H9 (cell line): Measurements from ENCODE around the gene ASPN. TPM values are rescaled to one million over a fixed set of nuclear protein-coding genes. Genes with fewer than 3 reads are reported as not detected.

ENCODE experiments used
- DNase-seq: peaks from one replicate; pipeline ENCODE4 v3.0.0-alpha.2; 2017
- H2AFZ ChIP-seq: one replicate; pipeline ENCODE4 v1.6.1; 2013; ENCODE audit warnings: mild to moderate bottlenecking, low read length, control low read depth, moderate library complexity
- H2AK5ac ChIP-seq: 2 replicates; pipeline ENCODE4 v1.6.1; 2013; ENCODE audit warnings: low read length, control low read depth, mixed read lengths; ENCODE audit not compliant: insufficient read length
- H2BK120ac ChIP-seq: one replicate; pipeline ENCODE4 v1.6.1; 2013; ENCODE audit warnings: low read depth, mild to moderate bottlenecking, low read length, control low read depth, inconsistent platforms; ENCODE audit not compliant: poor library complexity, severe bottlenecking
- H2BK12ac ChIP-seq: 2 replicates; pipeline ENCODE4 v1.6.1; 2013; ENCODE audit warnings: low read length, control low read depth, mixed read lengths, low read depth; ENCODE audit not compliant: insufficient read length
- H2BK15ac ChIP-seq: 2 replicates; pipeline ENCODE4 v1.6.1; 2013; ENCODE audit warnings: low read depth, low read length, control low read depth
- H2BK20ac ChIP-seq: one replicate; pipeline ENCODE4 v1.6.1; 2013; ENCODE audit warnings: low read depth, mild to moderate bottlenecking, low read length, control low read depth, inconsistent platforms; ENCODE audit not compliant: poor library complexity, severe bottlenecking
- H2BK5ac ChIP-seq: 2 replicates; pipeline ENCODE4 v1.6.1; 2013; ENCODE audit warnings: low read length, control low read depth, mixed read lengths; ENCODE audit not compliant: insufficient read length
- H3K14ac ChIP-seq: 2 replicates; pipeline ENCODE4 v1.6.1; 2013; ENCODE audit warnings: low read length, control low read depth; ENCODE audit not compliant: insufficient read depth
- H3K18ac ChIP-seq: 2 replicates; pipeline ENCODE4 v1.6.1; 2013; ENCODE audit warnings: low read depth, mild to moderate bottlenecking, mixed read lengths, low read length, control low read depth; ENCODE audit not compliant: insufficient read length
- H3K23ac ChIP-seq: 2 replicates; pipeline ENCODE4 v1.6.1; 2013; ENCODE audit warnings: low read length, control low read depth, mixed read lengths, low read depth; ENCODE audit not compliant: insufficient read length
- H3K23me2 ChIP-seq: 2 replicates; pipeline ENCODE4 v1.6.1; 2013; ENCODE audit warnings: low read depth, mild to moderate bottlenecking, mixed read lengths, low read length, control low read depth; ENCODE audit not compliant: insufficient read length, poor library complexity, severe bottlenecking
- H3K27ac ChIP-seq: 2 replicates; pipeline ENCODE4 v1.5.1; 2013; ENCODE audit warnings: low read length, control low read depth, mixed read lengths, low read depth; ENCODE audit not compliant: insufficient read length
- H3K27me3 ChIP-seq: 2 replicates; pipeline ENCODE4 v1.6.1; 2013; ENCODE audit warnings: low read length, control low read depth, inconsistent platforms; ENCODE audit not compliant: insufficient read depth
- H3K4ac ChIP-seq: 2 replicates; pipeline ENCODE4 v1.6.1; 2013; ENCODE audit warnings: low read depth, mild to moderate bottlenecking, control low read depth, inconsistent platforms, low read length, moderate library complexity
- H3K4me1 ChIP-seq: 2 replicates; pipeline ENCODE4 v1.6.1; 2013; ENCODE audit warnings: low read length, control low read depth, inconsistent platforms; ENCODE audit not compliant: insufficient read depth
- H3K4me2 ChIP-seq: 2 replicates; pipeline ENCODE4 v1.6.1; 2013; ENCODE audit warnings: low read length, control low read depth, mixed read lengths; ENCODE audit not compliant: insufficient read length, insufficient read depth
- H3K56ac ChIP-seq: 2 replicates; pipeline ENCODE4 v1.6.1; 2013; ENCODE audit warnings: low read depth, mild to moderate bottlenecking, mixed read lengths, low read length, control low read depth; ENCODE audit not compliant: insufficient read length
- H3K79me1 ChIP-seq: 2 replicates; pipeline ENCODE4 v1.6.1; 2013; ENCODE audit warnings: low read depth, mild to moderate bottlenecking, moderate library complexity, low read length, control low read depth, inconsistent platforms; ENCODE audit not compliant: insufficient read depth, poor library complexity, severe bottlenecking
- H3K79me2 ChIP-seq: 2 replicates; pipeline ENCODE4 v1.6.1; 2013; ENCODE audit warnings: low read length, control low read depth, inconsistent platforms; ENCODE audit not compliant: insufficient read depth
- H3K9ac ChIP-seq: 2 replicates; pipeline ENCODE4 v1.6.1; 2013; ENCODE audit warnings: low read length, control low read depth, mixed read lengths; ENCODE audit not compliant: insufficient read length; ENCODE audit errors: extremely low read depth
- H3K9me3 ChIP-seq: one replicate; pipeline ENCODE4 v1.6.1; 2013; ENCODE audit warnings: low read depth, low read length, inconsistent platforms; ENCODE audit not compliant: control insufficient read depth
- H3T11ph ChIP-seq: one replicate; pipeline ENCODE4 v1.6.1; 2013; ENCODE audit warnings: mild to moderate bottlenecking, low read length, control low read depth, inconsistent platforms
- H4K20me1 ChIP-seq: one replicate; pipeline ENCODE4 v1.6.1; 2013; ENCODE audit not compliant: control insufficient read depth, insufficient read length, insufficient read depth
- H4K5ac ChIP-seq: 2 replicates; pipeline ENCODE4 v1.6.1; 2013; ENCODE audit warnings: low read depth, mild to moderate bottlenecking, mixed read lengths, low read length, control low read depth; ENCODE audit not compliant: insufficient read length
- H4K8ac ChIP-seq: replicated peaks from 2 replicates; pipeline ENCODE4 v1.6.1; 2013; ENCODE audit warnings: low read length, control low read depth, mixed read lengths, low read depth; ENCODE audit not compliant: insufficient read length
- H4K91ac ChIP-seq: 2 replicates; pipeline ENCODE4 v1.6.1; 2013; ENCODE audit warnings: low read depth, mild to moderate bottlenecking, moderate library complexity, mixed read lengths, low read length, control low read depth; ENCODE audit not compliant: insufficient read length
- H3K27ac Mint-ChIP-seq, 3 experiments: 2 replicates in 2 of 3; 3 replicates in 1 of 3; pipeline ENCODE4 v1.8.0; 2020 to 2021; ENCODE audit warnings: mixed read lengths in 3 of 3, mild to moderate bottlenecking in 1 of 3, moderate library complexity in 1 of 3
- H3K27me3 Mint-ChIP-seq: 2 replicates; pipeline ENCODE4 v1.8.0; 2021; ENCODE audit warnings: low read depth, mild to moderate bottlenecking, moderate library complexity, mixed read lengths
- H3K36me3 Mint-ChIP-seq, 3 experiments: 2 replicates in 2 of 3; 3 replicates in 1 of 3; pipeline ENCODE4 v1.8.0; 2020 to 2021; ENCODE audit warnings: low read depth in 3 of 3, mixed read lengths in 3 of 3; ENCODE audit not compliant: insufficient read depth in 1 of 3
- H3K4me1 Mint-ChIP-seq, 2 experiments: 2 replicates each; pipeline ENCODE4 v1.8.0; 2020; ENCODE audit warnings: mixed read lengths in 2 of 2
- H3K4me3 Mint-ChIP-seq, 2 experiments: 2 replicates in 1 of 2; 3 replicates in 1 of 2; pipeline ENCODE4 v1.8.0; 2020 to 2021; ENCODE audit warnings: mild to moderate bottlenecking in 2 of 2, mixed read lengths in 2 of 2, moderate library complexity in 1 of 2
- H3K9me3 Mint-ChIP-seq, 2 experiments: 2 replicates in 1 of 2; 3 replicates in 1 of 2; pipeline ENCODE4 v1.8.0; 2020; ENCODE audit warnings: mild to moderate bottlenecking in 2 of 2, mixed read lengths in 2 of 2, moderate library complexity in 1 of 2
- WGBS: extraction: QIAGEN DNeasy Blood & Tissue Kit; methylation state at CpG from one replicate; pipeline ENCODE4 v1.1.7; 2013; ENCODE audit warnings: missing lambda C conversion rate, low lambda C conversion rate, mixed read lengths; ENCODE audit not compliant: insufficient read length; ENCODE audit errors: extremely low coverage; 5-methylcytosine and 5-hydroxymethylcytosine counted together
- total RNA-seq: library from RNA; stranded (reverse); gene quantifications from 2 replicates; pipeline ENCODE4 v1.2.1, GENCODE V29; 2021
- TF ChIP-seq, protein P1 (sequence below): fragments of 200-600 bp; sonication (generic); conservative IDR thresholded peaks from 3 replicates; pipeline ENCODE4 v1.8.0; 2021; ENCODE audit warnings: antibody characterized with exemption, mild to moderate bottlenecking

ASPN gene
- total RNA-seq, 1 experiment from 2014 or later, result not detected

- no peak overlapping the region for H3K4ac ChIP-seq
- H2AK5ac ChIP-seq, result no peak overlapping the region
- H3K79me1 ChIP-seq, result no peaks in the 10 kb centered on the region
- H3K23ac ChIP-seq, result no peak overlapping the region
- H2BK15ac ChIP-seq, result no peak overlapping the region
- H2BK20ac ChIP-seq, result no peak overlapping the region
- no peak overlapping the region for H4K8ac ChIP-seq
- no peak overlapping the region for H2BK12ac ChIP-seq
- no peak overlapping the region for H3K27ac Mint-ChIP-seq
- H2AFZ ChIP-seq, result no peak overlapping the region
- no peak overlapping the region for H3K4me3 Mint-ChIP-seq
- no peak overlapping the region for H3K9ac ChIP-seq
- no peaks in the 10 kb centered on the region for H3K9me3 ChIP-seq
- H3K23me2 ChIP-seq, result no peaks in the 10 kb centered on the region
- H3K4me1 ChIP-seq, result no peaks in the 10 kb centered on the region
- H3K36me3 Mint-ChIP-seq, result no peaks in the 10 kb centered on the region
- no peaks in the 10 kb centered on the region for H3K27me3 Mint-ChIP-seq
- no peaks in the 10 kb centered on the region for H3K9me3 Mint-ChIP-seq
- no peak overlapping the region for H3K27ac ChIP-seq
- H3K56ac ChIP-seq, result no peak overlapping the region
- H4K20me1 ChIP-seq, result no peaks in the 10 kb centered on the region
- no peak for DNase-seq
- peaks cover 0 to 4% of the 10 kb centered on the region in 2 experiments; a peak in 1 of 4 replicates for H3K4me1 Mint-ChIP-seq
- TF ChIP-seq, protein P1, sequence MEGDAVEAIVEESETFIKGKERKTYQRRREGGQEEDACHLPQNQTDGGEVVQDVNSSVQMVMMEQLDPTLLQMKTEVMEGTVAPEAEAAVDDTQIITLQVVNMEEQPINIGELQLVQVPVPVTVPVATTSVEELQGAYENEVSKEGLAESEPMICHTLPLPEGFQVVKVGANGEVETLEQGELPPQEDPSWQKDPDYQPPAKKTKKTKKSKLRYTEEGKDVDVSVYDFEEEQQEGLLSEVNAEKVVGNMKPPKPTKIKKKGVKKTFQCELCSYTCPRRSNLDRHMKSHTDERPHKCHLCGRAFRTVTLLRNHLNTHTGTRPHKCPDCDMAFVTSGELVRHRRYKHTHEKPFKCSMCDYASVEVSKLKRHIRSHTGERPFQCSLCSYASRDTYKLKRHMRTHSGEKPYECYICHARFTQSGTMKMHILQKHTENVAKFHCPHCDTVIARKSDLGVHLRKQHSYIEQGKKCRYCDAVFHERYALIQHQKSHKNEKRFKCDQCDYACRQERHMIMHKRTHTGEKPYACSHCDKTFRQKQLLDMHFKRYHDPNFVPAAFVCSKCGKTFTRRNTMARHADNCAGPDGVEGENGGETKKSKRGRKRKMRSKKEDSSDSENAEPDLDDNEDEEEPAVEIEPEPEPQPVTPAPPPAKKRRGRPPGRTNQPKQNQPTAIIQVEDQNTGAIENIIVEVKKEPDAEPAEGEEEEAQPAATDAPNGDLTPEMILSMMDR, result no peak
- no CpG with 5 or more reads among the region's 4 CpGs for WGBS
- no peak overlapping the region for H3T11ph ChIP-seq
- no peak overlapping the region for H2BK5ac ChIP-seq
- H3K27me3 ChIP-seq, result no peaks in the 10 kb centered on the region
- H3K79me2 ChIP-seq, result no peaks in the 10 kb centered on the region
- no peak overlapping the region for H3K4me2 ChIP-seq
- no peak overlapping the region for H4K5ac ChIP-seq
- H3K18ac ChIP-seq, result no peak overlapping the region
- H3K14ac ChIP-seq, result no peak overlapping the region
- H2BK120ac ChIP-seq, result no peak overlapping the region
- H4K91ac ChIP-seq, result no peak overlapping the region
Observed at GRCh38 chr9:92527832-92528521, 45.7 kb upstream of the ASPN start.
